ENCODE measurements around the gene BNIP5.

The BNIP5 gene

DNA sequence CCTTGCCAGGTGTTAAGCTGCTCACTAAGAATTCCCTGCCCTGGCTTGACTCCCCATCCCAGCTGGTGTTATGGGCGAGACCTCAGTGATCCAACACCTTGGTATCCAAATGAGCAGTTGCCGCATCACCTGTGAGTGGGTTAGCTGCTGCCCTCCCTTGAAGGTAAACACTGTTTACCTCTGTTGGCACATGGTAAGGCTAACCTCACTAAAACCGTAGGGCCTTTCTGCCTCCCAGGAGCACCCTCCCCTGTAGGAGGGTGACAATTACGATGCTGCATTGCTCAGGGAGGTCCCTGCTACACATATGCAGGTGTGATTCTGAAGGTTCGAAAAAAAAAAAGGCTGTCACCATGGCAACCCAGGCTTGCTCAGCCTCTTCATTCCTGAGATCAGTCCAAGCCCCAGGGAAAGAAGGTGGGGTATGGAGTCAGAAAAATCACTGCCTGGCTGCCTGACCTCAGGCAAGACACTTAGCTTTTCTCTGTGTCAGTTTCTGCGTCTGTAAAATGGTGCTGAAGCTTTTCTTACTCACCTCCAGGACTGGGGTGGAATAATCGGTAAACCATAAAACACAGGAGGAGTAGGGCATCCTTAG lies 47.3 kb downstream of the BNIP5 start:
- no peak for DNase-seq (ENCODE audit: low read depth)
- no peak overlapping the region for H3K4me3 ChIP-seq (ENCODE audit: low read depth, low read length)

DNA sequence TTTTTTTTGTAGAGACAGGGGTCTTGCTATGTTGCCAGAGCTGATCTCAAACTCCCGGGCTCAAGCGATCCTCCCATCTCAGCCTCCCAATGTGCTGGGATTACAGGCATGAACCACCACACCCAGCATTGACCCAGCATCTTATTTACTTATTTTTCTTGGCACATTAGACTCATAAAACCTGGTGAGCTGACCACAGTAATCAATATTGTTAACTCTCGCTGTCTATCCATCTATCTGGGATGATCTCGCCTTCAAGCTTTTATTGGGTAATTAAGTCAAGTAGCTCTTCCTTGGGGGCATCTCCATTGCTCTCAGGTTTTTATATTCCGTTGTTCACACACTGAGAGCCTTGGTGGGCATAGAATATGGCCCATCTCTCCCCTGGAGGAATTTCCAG lies 49.8 kb downstream of the BNIP5 start:
- DNase-seq (ENCODE audit: low read depth) = no peak
- no peak overlapping the region for H3K4me3 ChIP-seq (ENCODE audit: low read depth, low read length)
- TF ChIP-seq, protein P1, sequence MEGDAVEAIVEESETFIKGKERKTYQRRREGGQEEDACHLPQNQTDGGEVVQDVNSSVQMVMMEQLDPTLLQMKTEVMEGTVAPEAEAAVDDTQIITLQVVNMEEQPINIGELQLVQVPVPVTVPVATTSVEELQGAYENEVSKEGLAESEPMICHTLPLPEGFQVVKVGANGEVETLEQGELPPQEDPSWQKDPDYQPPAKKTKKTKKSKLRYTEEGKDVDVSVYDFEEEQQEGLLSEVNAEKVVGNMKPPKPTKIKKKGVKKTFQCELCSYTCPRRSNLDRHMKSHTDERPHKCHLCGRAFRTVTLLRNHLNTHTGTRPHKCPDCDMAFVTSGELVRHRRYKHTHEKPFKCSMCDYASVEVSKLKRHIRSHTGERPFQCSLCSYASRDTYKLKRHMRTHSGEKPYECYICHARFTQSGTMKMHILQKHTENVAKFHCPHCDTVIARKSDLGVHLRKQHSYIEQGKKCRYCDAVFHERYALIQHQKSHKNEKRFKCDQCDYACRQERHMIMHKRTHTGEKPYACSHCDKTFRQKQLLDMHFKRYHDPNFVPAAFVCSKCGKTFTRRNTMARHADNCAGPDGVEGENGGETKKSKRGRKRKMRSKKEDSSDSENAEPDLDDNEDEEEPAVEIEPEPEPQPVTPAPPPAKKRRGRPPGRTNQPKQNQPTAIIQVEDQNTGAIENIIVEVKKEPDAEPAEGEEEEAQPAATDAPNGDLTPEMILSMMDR (conservative IDR thresholded peaks at IDR 0.05; ENCODE audit: low read depth, low read length) = no peak

More for the DNA sequence above, 47.3 kb downstream of the BNIP5 start:
- TF ChIP-seq, protein P1 (conservative IDR thresholded peaks at IDR 0.05; ENCODE audit: low read depth, low read length) = no peak

DNA sequence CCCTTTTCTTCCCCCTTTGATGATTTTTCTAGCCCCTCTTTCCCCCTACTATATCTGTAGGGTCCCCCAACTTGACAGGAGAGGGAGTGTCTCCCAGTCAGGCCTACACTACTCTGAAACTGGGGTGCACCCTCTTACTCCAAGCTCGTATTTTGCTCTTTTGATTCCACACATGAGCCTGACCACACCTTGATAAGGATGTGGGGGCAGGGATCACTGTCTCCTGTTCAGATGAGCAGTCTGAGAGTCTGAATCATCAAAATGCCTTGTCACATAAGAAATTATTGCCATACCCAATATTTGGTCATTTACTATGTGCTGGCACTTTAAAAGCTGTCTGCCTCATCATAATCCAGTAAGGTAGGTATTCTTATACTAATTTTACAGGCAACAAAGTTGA lies 50.9 kb downstream of the BNIP5 start:
- no peak for DNase-seq (ENCODE audit: low read depth)
- TF ChIP-seq, protein P1 (conservative IDR thresholded peaks at IDR 0.05; ENCODE audit: low read depth, low read length) = no peak
- no peak overlapping the region for H3K4me3 ChIP-seq (ENCODE audit: low read depth, low read length)

DNA sequence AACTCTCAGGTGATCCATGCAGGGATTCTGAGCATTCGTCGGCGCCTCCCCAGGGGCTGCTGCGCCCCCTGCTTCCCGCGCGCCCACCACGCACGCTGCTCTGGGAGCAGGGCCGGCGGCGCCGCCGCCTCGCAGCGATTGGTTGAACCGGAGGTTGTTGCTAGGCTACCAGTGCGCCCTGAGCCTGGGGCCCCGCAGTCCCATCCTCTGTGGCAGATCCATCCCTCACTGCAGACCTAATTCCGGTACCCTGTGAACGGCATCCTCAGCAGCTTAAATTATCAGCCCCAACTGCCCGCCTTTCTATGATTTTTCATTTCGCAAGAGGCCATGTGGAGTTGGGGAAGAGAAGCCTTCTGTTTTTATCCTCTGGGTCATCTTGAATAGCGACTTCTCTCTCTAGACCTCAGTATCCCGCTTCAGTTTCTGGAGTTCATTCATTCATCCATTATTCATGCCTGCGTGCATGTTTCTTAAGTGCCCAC lies 51.5 kb downstream of the BNIP5 start:
- TF ChIP-seq, protein P1 (conservative IDR thresholded peaks at IDR 0.05; ENCODE audit: low read depth, low read length) = no peak
- H3K4me3 ChIP-seq (ENCODE audit: low read depth, low read length) = no peak overlapping the region
- DNase-seq (ENCODE audit: low read depth) = no peak

DNA sequence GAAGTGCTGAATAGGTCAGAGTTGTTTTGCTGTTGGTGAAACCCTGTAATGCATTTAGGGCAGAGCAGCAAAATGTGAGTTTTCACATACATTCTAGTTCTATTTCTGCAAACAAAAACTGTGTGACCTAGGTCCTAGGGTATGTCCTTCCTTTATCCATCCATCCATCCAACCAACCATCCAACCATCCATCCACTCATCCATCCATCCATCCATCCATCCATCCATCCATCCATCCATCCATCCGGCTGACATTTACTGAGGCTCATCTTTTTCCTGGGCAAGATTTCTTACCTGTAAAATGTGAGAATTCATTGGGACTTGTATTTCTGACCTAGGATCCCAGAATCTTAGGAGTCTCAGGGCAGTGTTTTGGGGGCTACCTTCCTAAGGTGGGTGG lies 52.3 kb downstream of the BNIP5 start:
- no peak overlapping the region for H3K4me3 ChIP-seq (ENCODE audit: low read depth, low read length)
- DNase-seq (ENCODE audit: low read depth) = no peak
- TF ChIP-seq, protein P1 (conservative IDR thresholded peaks at IDR 0.05; ENCODE audit: low read depth, low read length) = no peak

DNA sequence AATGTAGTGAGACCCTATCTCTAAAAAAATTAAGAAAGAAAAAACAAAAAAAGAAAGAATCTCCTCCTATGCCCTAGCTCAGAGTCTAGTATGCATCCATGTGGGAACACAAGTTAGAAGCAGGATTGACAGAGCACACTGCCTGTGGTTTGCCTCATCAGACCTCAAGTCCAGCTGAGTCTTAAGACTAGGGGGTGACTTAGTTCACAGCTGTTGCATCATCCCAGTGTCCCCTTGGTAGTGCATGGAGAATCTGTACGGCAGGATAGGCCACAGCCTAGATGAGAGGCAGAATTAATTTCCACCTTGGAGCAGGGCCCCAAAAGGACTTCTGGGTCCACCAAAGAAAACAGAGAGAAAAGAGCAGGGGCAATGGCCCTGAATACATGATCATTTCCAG lies 53.1 kb downstream of the BNIP5 start:
- TF ChIP-seq, protein P1 (conservative IDR thresholded peaks at IDR 0.05; ENCODE audit: low read depth, low read length) = no peak
- no peak for DNase-seq (ENCODE audit: low read depth)
- H3K4me3 ChIP-seq (ENCODE audit: low read depth, low read length) = no peak overlapping the region

DNA sequence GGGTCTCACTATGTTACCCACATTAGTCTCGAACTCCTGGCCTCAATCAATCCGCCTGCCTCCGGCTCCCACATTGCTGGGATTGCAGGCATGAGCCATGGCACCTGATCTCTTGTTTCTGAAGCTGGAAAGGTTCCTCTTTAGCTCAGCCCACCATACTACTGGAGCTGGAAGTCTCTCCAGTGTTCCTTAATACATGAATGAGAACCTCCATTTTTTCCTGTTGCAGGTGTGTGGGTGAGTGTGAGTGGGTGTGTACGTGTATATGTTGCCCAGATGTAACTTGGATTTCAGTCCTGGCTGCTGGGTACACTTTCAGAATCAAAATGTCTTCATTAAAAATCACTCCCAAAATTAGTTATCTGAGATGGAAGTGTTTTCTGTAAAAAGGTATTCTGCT lies 55.7 kb downstream of the BNIP5 start:
- H3K4me3 ChIP-seq (ENCODE audit: low read depth, low read length) = no peak overlapping the region
- TF ChIP-seq, protein P1 (conservative IDR thresholded peaks at IDR 0.05; ENCODE audit: low read depth, low read length) = no peak
- DNase-seq (ENCODE audit: low read depth) = no peak

Data from choroid plexus epithelial cell (primary cell).